SH-SY5Y (cell line): Measurements from ENCODE around the gene OGFOD3.

Experiments used
- GATA2 ChIP-seq: IDR thresholded peaks from 2 replicates; pipeline ENCODE4 v1.6.1; 2011; ENCODE audit warnings: mild to moderate bottlenecking, low read depth, low read length
- GATA3 ChIP-seq: IDR thresholded peaks from 2 replicates; pipeline ENCODE4 v1.6.1; 2011; ENCODE audit warnings: low read depth, mild to moderate bottlenecking, low read length, moderate library complexity

GRCh38 chr17:82387705-82388106 is 30.7 kb downstream of the OGFOD3 start:
- no peak for TF ChIP-seq GATA3
- no peak for TF ChIP-seq GATA2
